K562 (cell line): ENCODE results near the gene CALCB. TPM values are rescaled to one million over a fixed set of nuclear protein-coding genes. Genes with fewer than 3 reads are reported as not detected.

Experiments used
- ATAC-seq: fragments of 200-7000 bp; cut with Tn5 transposase; 3 replicates; pipeline ENCODE4 v1.9.1; 2020; ENCODE audit warnings: moderate library complexity
- BruUV-seq: library from RNA; stranded (reverse); fragments of 400-500 nt; replicated peaks from 2 replicates; lab custom pipeline; 2021; lab: Mats Ljungman, UMichigan
- CTCF ChIA-PET: fragments of 300-600 bp; formaldehyde crosslinking; extraction: SDS; loops from one replicate; lab custom pipeline; 2021; ENCODE audit warnings: low intra/inter-chr PET ratio; lab: Yijun Ruan, JAX
- POLR2A ChIA-PET: fragments of 300-600, 350-650 bp; sonication (Branson Sonifier 250); formaldehyde crosslinking; extraction: SDS; loops from one replicate; lab custom pipeline; 2021; ENCODE audit warnings: antibody characterized with exemption, inconsistent platforms; lab: Yijun Ruan, JAX
- DNase-seq, 4 experiments: peaks; one replicate each; pipeline versions ENCODE4 v3.0.0 to v3.0.0-alpha.2; 2011 to 2018; ENCODE audit warnings: low spot score in 3 of 4, mixed read lengths in 3 of 4; ENCODE audit errors: extremely low read depth in 1 of 4
- FAIRE-seq: peaks from 2 replicates; lab custom pipeline; 2011; peaks lifted over from hg19 to GRCh38; lab: Jason Lieb, UNC
- H2AFZ ChIP-seq: 2 replicates; pipeline ENCODE4 v1.6.0; 2011; ENCODE audit warnings: low read depth, low read length, control low read depth, inconsistent platforms
- H3K27ac ChIP-seq: fragments of 200-600 bp; 3 replicates; pipeline ENCODE4 v1.8.0; 2011; ENCODE audit warnings: low read depth, mild to moderate bottlenecking, control low read depth, inconsistent platforms, low read length, moderate library complexity, mixed read lengths; ENCODE audit errors: extremely low read depth
- H3K27me3 ChIP-seq, 2 experiments: fragments of 300-600 bp in 1 of 2; 2 replicates in 1 of 2; 3 replicates in 1 of 2; pipeline versions ENCODE4 v1.6.0 to v1.8.0; 2011; ENCODE audit warnings: inconsistent platforms in 2 of 2, low read length in 2 of 2, mild to moderate bottlenecking in 1 of 2, mixed read lengths in 1 of 2, moderate library complexity in 1 of 2; ENCODE audit not compliant: control insufficient read depth in 2 of 2, insufficient read depth in 2 of 2
- H3K36me3 ChIP-seq: fragments of 300-600 bp; 3 replicates; pipeline ENCODE4 v1.8.0; 2011; ENCODE audit warnings: mild to moderate bottlenecking, low read length, inconsistent platforms; ENCODE audit not compliant: control insufficient read depth, insufficient read depth
- H3K4me1 ChIP-seq, 2 experiments: fragments of 200-600 bp in 1 of 2; replicated peaks in 1 of 2; 2 replicates in 1 of 2; 3 replicates in 1 of 2; pipeline versions ENCODE4 v1.5.1 to v1.8.0; 2011; ENCODE audit warnings: inconsistent platforms in 2 of 2, low read length in 2 of 2, mild to moderate bottlenecking in 1 of 2, mixed read lengths in 1 of 2, moderate library complexity in 1 of 2; ENCODE audit not compliant: control insufficient read depth in 2 of 2, insufficient read depth in 2 of 2
- H3K4me2 ChIP-seq: 2 replicates; pipeline ENCODE4 v1.6.1; 2011; ENCODE audit warnings: low read length, control low read depth, inconsistent platforms, mixed read lengths; ENCODE audit not compliant: insufficient read depth
- H3K4me3 ChIP-seq: fragments of 200-600 bp; sonication (generic), shearing (Covaris generic); 2 replicates; pipeline ENCODE4 v1.5.1; 2016; ENCODE audit warnings: control low read depth, inconsistent platforms
- H3K79me2 ChIP-seq: fragments of 200-600 bp; 3 replicates; pipeline ENCODE4 v1.8.0; 2011; ENCODE audit warnings: low read length, inconsistent platforms; ENCODE audit not compliant: control insufficient read depth, insufficient read depth
- H3K9ac ChIP-seq, 2 experiments: 2 replicates each; pipeline versions ENCODE4 v1.6.0 to v1.6.1; 2011; ENCODE audit warnings: low read depth in 2 of 2, low read length in 2 of 2, control low read depth in 1 of 2, inconsistent platforms in 1 of 2, mild to moderate bottlenecking in 1 of 2, mixed read lengths in 1 of 2; ENCODE audit not compliant: insufficient read depth in 1 of 2
- H3K9me1 ChIP-seq: one replicate; pipeline ENCODE4 v1.6.0; 2011; ENCODE audit warnings: inconsistent platforms, mild to moderate bottlenecking, low read length, moderate library complexity; ENCODE audit not compliant: control insufficient read depth, insufficient read depth
- H3K9me3 ChIP-seq: replicated peaks from 2 replicates; pipeline ENCODE4 v1.5.1; 2011; ENCODE audit warnings: low read depth, low read length, inconsistent platforms; ENCODE audit not compliant: control insufficient read depth, insufficient read depth
- H4K20me1 ChIP-seq: replicated peaks from 2 replicates; pipeline ENCODE4 v1.6.1; 2011; ENCODE audit warnings: low read length, inconsistent platforms, mixed read lengths; ENCODE audit not compliant: control insufficient read depth, insufficient read depth
- BRD4 ChIP-seq: fragments of 200-600 bp; sonication (generic); IDR thresholded peaks from 2 replicates; pipeline ENCODE4 v1.6.1; 2017; ENCODE audit warnings: inconsistent platforms
- CHCHD3 ChIP-seq: fragments of 250-450 bp; sonication (Bioruptor Pico); IDR thresholded peaks from 2 replicates; pipeline ENCODE4 v2.1.2; 2022; ENCODE audit warnings: mild to moderate bottlenecking
- FOXA1 ChIP-seq: fragments of 450-650 bp; IDR thresholded peaks from 2 replicates; pipeline ENCODE4 v1.6.1; 2016; ENCODE audit warnings: mild to moderate bottlenecking, borderline replicate concordance
- GABPA ChIP-seq: fragments of 200-800 bp; sonication (Bioruptor generic); conservative IDR thresholded peaks from 2 replicates; pipeline ENCODE4 v1.6.1; 2016; ENCODE audit warnings: low read depth, missing genetic modification characterization, missing compliant biosample characterization
- NFE2L1 ChIP-seq: fragments of 450-650 bp; IDR thresholded peaks from 2 replicates; pipeline ENCODE4 v1.6.1; 2016; ENCODE audit warnings: missing genetic modification characterization, low read depth, mild to moderate bottlenecking, missing compliant biosample characterization, moderate library complexity, borderline replicate concordance
- POLR2A ChIP-seq: fragments of 450-650 bp; conservative IDR thresholded peaks from 2 replicates; pipeline ENCODE4 v1.6.1; 2016
- POU5F1 ChIP-seq: fragments of 150-350 bp; IDR thresholded peaks from 2 replicates; pipeline ENCODE4 v1.6.1; 2014; ENCODE audit warnings: borderline replicate concordance, low read length, low read depth, mild to moderate bottlenecking; ENCODE audit not compliant: partially characterized antibody
- SUPT5H ChIP-seq: fragments of 450-650 bp; IDR thresholded peaks from 2 replicates; pipeline ENCODE4 v1.6.1; 2016
- TAF7 ChIP-seq: fragments of 450-650 bp; IDR thresholded peaks from 2 replicates; pipeline ENCODE4 v1.6.1; 2016; ENCODE audit warnings: missing genetic modification characterization, missing compliant biosample characterization
- ZFP30 ChIP-seq: fragments of 250-450 bp; sonication (Bioruptor Pico); IDR thresholded peaks from 2 replicates; pipeline ENCODE4 v1.8.0; 2022; ENCODE audit warnings: moderate library complexity, mild to moderate bottlenecking, inconsistent platforms, borderline replicate concordance
- ZNF3 ChIP-seq: fragments of 250-450 bp; sonication (Bioruptor Pico); IDR thresholded peaks from 2 replicates; pipeline ENCODE4 v1.5.0; 2021; ENCODE audit warnings: mild to moderate bottlenecking, moderate library complexity
- ZNF830 ChIP-seq: fragments of 250-450 bp; sonication (Bioruptor Pico); IDR thresholded peaks from 2 replicates; pipeline ENCODE4 v1.5.0; 2021; ENCODE audit warnings: mild to moderate bottlenecking
- WGBS: fragments of 100-300 bp; shearing (Covaris generic); methylation state at CpG from one replicate; pipeline ENCODE4 v1.1.6; 2016; ENCODE audit warnings: low coverage, mixed read lengths; ENCODE audit not compliant: insufficient coverage; ENCODE audit errors: missing lambda C conversion rate; 5-methylcytosine and 5-hydroxymethylcytosine counted together
- in situ Hi-C: fragments of 300-500 bp; cut with MboI; formaldehyde crosslinking; loops from 4 replicates; pipeline ENCODE4 v1.15.0; 2018; ENCODE audit warnings: inconsistent platforms, mixed read lengths
- intact Hi-C: fragments of 100-400 bp; cut with micrococcal nuclease; formaldehyde crosslinking; loops from 2 replicates; pipeline ENCODE4 v1.14.2; 2022
- polyA plus RNA-seq, 8 experiments: library from polyadenylated mRNA; depleted of rRNA in 4 of 8; stranded (reverse) in 5 of 8; unstranded in 3 of 8; fragments of >200 nt; fragmentation: Nextera tagmentation in 2 of 8; fragmentation: Illumina TruSeq in 1 of 8; extraction: Ambion mirVana in 2 of 8; extraction: Trizol in 1 of 8; gene quantifications; 2 replicates each; pipeline versions ENCODE4 v1.2.1 to v1.2.3, GENCODE V29; 2011 to 2014; ENCODE audit warnings: inconsistent platforms in 1 of 8, missing spikeins in 1 of 8
- total RNA-seq, 7 experiments: library from RNA; depleted of rRNA in 6 of 7; stranded (reverse); fragments of >200 nt in 6 of 7; fragmentation: Illumina TruSeq in 2 of 7; extraction: Trizol in 2 of 7; gene quantifications; 2 replicates each; pipeline versions ENCODE4 v1.2.1 to v1.2.3, GENCODE V29; 2011 to 2021; ENCODE audit warnings: low replicate concordance in 1 of 7
- TF ChIP-seq, protein P1 (sequence below): sonication (generic); formaldehyde crosslinking; IDR thresholded peaks from 2 replicates; pipeline ENCODE4 v1.8.1; 2023; ENCODE audit warnings: mild to moderate bottlenecking, missing genetic modification reagents
- TF ChIP-seq, protein P2 (sequence below), 2 experiments: fragments of 450-650 bp; conservative IDR thresholded peaks; 2 replicates each; pipeline ENCODE4 v1.6.1; 2017; ENCODE audit warnings: mild to moderate bottlenecking in 2 of 2, moderate library complexity in 2 of 2
- TF ChIP-seq, protein P3 (sequence below): fragments of 250-450 bp; sonication (Bioruptor Pico); IDR thresholded peaks from 2 replicates; pipeline ENCODE4 v1.8.0; 2022; ENCODE audit warnings: inconsistent platforms, mild to moderate bottlenecking, moderate library complexity, borderline replicate concordance
- TF ChIP-seq, protein P4 (sequence below): fragments of 450-650 bp; IDR thresholded peaks from one replicate; pipeline ENCODE4 v1.6.1; 2018; ENCODE audit warnings: mild to moderate bottlenecking, moderate library complexity; ENCODE audit not compliant: partially characterized antibody
- TF ChIP-seq, protein P5 (sequence below): fragments of 450-650 bp; IDR thresholded peaks from 2 replicates; pipeline ENCODE4 v1.6.1; 2018; ENCODE audit warnings: mild to moderate bottlenecking, low read depth; ENCODE audit not compliant: partially characterized antibody

Gene CALCB
- total and polyA plus RNA-seq, 9 of the 15 experiments (the other 6 are each of a cell fraction or from before 2014, with no cell fraction given), result not detected

DNA sequence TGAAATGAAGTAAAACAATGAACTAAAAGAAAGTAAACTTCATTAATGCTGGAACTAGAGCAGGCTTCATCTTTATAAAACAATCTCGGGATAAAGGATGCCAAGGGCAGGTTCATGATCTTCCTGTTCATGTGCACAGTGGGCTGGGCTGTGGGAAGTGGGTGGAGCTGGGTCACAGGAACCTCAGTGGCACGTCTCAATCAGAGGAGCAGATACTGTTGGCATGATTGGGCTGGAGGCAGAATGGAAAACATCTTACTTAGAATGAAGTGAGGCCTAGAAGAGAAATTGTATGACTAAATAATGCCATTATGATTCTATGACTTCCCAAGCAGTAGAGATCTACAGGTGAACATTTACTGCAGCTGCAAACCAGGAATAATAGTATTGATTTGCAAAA lies 45.4 kb upstream of the CALCB start:
- BruUV-seq, result no TSS peak
- Histone ChIP-seq H2AFZ (no peak overlapping the region), H3K9ac (no peak overlapping the region), H3K27me3 (no peaks in the 10 kb centered on the region), H3K36me3 (no peaks in the 10 kb centered on the region), H3K9me1 (no peaks in the 10 kb centered on the region), H3K4me3 (no peak overlapping the region), H3K79me2 (no peaks in the 10 kb centered on the region), H3K4me1 (no peaks in the 10 kb centered on the region), H3K27ac (no peak overlapping the region), H3K4me2 (no peak overlapping the region), H4K20me1 (no peaks in the 10 kb centered on the region), H3K9me3 (no peaks in the 10 kb centered on the region)
- ChIA-PET POLR2A (no interaction called here), CTCF (no interaction called here)
- no peak for FAIRE-seq
- ATAC-seq, result no peak
- 0% methylated on average over 2 of the region's 2 CpGs for WGBS
- in situ Hi-C loops, result no loop called here
- no peak for DNase-seq
- intact Hi-C loops, result no loop called here
- TF ChIP-seq GABPA (no peak), POU5F1 (no peak), ZFP30 (no peak), FOXA1 (no peak), TAF7 (tag) (no peak), SUPT5H (no peak), ZNF830 (CRISPR knock-in tag) (no peak), CHCHD3 (no peak), POLR2A (no peak), BRD4 (no peak), ZNF3 (CRISPR knock-in tag) (no peak), NFE2L1 (no peak)
- TF ChIP-seq, protein P1, sequence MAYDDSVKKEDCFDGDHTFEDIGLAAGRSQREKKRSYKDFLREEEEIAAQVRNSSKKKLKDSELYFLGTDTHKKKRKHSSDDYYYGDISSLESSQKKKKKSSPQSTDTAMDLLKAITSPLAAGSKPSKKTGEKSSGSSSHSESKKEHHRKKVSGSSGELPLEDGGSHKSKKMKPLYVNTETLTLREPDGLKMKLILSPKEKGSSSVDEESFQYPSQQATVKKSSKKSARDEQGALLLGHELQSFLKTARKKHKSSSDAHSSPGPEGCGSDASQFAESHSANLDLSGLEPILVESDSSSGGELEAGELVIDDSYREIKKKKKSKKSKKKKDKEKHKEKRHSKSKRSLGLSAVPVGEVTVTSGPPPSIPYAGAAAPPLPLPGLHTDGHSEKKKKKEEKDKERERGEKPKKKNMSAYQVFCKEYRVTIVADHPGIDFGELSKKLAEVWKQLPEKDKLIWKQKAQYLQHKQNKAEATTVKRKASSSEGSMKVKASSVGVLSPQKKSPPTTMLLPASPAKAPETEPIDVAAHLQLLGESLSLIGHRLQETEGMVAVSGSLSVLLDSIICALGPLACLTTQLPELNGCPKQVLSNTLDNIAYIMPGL, result no peak
- TF ChIP-seq, protein P2, sequence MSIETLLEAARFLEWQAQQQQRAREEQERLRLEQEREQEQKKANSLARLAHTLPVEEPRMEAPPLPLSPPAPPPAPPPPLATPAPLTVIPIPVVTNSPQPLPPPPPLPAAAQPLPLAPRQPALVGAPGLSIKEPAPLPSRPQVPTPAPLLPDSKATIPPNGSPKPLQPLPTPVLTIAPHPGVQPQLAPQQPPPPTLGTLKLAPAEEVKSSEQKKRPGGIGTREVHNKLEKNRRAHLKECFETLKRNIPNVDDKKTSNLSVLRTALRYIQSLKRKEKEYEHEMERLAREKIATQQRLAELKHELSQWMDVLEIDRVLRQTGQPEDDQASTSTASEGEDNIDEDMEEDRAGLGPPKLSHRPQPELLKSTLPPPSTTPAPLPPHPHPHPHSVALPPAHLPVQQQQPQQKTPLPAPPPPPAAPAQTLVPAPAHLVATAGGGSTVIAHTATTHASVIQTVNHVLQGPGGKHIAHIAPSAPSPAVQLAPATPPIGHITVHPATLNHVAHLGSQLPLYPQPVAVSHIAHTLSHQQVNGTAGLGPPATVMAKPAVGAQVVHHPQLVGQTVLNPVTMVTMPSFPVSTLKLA (conservative IDR thresholded peaks at IDR 0.05), result no peak
- TF ChIP-seq, protein P3, sequence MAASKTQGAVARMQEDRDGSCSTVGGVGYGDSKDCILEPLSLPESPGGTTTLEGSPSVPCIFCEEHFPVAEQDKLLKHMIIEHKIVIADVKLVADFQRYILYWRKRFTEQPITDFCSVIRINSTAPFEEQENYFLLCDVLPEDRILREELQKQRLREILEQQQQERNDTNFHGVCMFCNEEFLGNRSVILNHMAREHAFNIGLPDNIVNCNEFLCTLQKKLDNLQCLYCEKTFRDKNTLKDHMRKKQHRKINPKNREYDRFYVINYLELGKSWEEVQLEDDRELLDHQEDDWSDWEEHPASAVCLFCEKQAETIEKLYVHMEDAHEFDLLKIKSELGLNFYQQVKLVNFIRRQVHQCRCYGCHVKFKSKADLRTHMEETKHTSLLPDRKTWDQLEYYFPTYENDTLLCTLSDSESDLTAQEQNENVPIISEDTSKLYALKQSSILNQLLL (CRISPR knock-in tag), result no peak
- TF ChIP-seq, protein P4, sequence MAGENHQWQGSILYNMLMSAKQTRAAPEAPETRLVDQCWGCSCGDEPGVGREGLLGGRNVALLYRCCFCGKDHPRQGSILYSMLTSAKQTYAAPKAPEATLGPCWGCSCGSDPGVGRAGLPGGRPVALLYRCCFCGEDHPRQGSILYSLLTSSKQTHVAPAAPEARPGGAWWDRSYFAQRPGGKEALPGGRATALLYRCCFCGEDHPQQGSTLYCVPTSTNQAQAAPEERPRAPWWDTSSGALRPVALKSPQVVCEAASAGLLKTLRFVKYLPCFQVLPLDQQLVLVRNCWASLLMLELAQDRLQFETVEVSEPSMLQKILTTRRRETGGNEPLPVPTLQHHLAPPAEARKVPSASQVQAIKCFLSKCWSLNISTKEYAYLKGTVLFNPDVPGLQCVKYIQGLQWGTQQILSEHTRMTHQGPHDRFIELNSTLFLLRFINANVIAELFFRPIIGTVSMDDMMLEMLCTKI, result no peak
- TF ChIP-seq, protein P5, sequence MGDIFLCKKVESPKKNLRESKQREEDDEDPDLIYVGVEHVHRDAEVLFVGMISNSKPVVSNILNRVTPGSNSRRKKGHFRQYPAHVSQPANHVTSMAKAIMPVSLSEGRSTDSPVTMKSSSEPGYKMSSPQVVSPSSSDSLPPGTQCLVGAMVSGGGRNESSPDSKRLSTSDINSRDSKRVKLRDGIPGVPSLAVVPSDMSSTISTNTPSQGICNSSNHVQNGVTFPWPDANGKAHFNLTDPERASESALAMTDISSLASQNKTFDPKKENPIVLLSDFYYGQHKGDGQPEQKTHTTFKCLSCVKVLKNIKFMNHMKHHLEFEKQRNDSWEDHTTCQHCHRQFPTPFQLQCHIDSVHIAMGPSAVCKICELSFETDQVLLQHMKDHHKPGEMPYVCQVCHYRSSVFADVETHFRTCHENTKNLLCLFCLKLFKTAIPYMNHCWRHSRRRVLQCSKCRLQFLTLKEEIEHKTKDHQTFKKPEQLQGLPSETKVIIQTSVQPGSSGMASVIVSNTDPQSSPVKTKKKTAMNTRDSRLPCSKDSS, result no peak
